SU-DHL-6 (cell line): Measurements from ENCODE around the gene ARHGEF19.

ENCODE experiments used
- CTCF ChIP-seq: fragments of 200-600 bp; sonication (generic); IDR thresholded peaks from one replicate; pipeline ENCODE4 v1.5.1; 2017; ENCODE audit warnings: antibody characterized with exemption, mild to moderate bottlenecking, low read length, moderate library complexity; ENCODE audit not compliant: insufficient read depth, poor library complexity, severe bottlenecking
- EZH2phosphoT487 ChIP-seq: fragments of 200-600 bp; sonication (generic), shearing (Covaris generic); conservative IDR thresholded peaks from 2 replicates; pipeline ENCODE4 v1.6.1; 2018; ENCODE audit warnings: mild to moderate bottlenecking, antibody characterized with exemption, low read length, moderate library complexity, mixed read lengths

- TF ChIP-seq CTCF (no peak), EZH2phosphoT487 (no peak)
These were observed 30.3 kb downstream of the ARHGEF19 start for GRCh38 chr1:16181887-16182719.
